ENCODE results near the gene CDHR1.

The CDHR1 gene

GRCh38 chr10:84202349-84202748, 8.0 kb downstream of the CDHR1 start:
- no peaks in the 10 kb centered on the region for H3K27me3 ChIP-seq (ENCODE audit: low read depth, low read length)
- H3K4me3 ChIP-seq (ENCODE audit: low read depth in 1 of 2, low read length in 2 of 2), result no peak overlapping the region
- no peaks in the 10 kb centered on the region for H3K9me3 ChIP-seq (ENCODE audit: control insufficient read depth in 1 of 2, low read length in 2 of 2)
- no peak overlapping the region for H3K27ac ChIP-seq (ENCODE audit: low read length)
- H3K4me1 ChIP-seq (ENCODE audit: control insufficient read depth in 1 of 2, insufficient read depth in 2 of 2, low read length in 2 of 2), result no peaks in the 10 kb centered on the region
- no peaks in the 10 kb centered on the region for H3K36me3 ChIP-seq (ENCODE audit: control insufficient read depth in 1 of 2, insufficient read depth in 2 of 2, low read length in 2 of 2)

DNA sequence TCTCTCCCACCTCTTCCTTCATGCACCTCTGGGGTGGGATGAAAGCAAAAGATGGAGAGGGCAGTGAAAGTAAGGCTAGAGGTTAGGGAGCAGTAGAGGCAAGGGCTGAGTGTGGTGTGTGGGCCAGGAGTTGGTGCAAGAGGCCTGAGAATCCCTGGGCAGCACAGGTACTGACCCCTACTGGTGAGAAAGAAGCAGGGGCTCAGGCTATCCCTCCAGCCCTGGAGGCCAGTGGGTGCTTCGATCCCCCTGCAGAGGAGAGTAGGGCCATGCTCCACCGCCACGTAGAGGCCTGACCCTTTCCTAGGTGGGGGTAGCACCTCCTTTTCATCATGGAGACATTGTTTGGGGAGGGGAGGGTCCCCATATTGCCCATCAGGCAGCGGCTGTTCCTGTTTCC, 9.8 kb downstream of the CDHR1 start:
- Histone ChIP-seq H3K27me3 (ENCODE audit: low read depth, low read length) (no peaks in the 10 kb centered on the region), H3K4me1 (ENCODE audit: control insufficient read depth in 1 of 2, insufficient read depth in 2 of 2, low read length in 2 of 2) (no peaks in the 10 kb centered on the region), H3K36me3 (ENCODE audit: control insufficient read depth in 1 of 2, insufficient read depth in 2 of 2, low read length in 2 of 2) (no peaks in the 10 kb centered on the region), H3K4me3 (ENCODE audit: low read depth in 1 of 2, low read length in 2 of 2) (no peak overlapping the region), H3K27ac (ENCODE audit: low read length) (no peak overlapping the region), H3K9me3 (ENCODE audit: control insufficient read depth in 1 of 2, low read length in 2 of 2) (no peaks in the 10 kb centered on the region)

DNA sequence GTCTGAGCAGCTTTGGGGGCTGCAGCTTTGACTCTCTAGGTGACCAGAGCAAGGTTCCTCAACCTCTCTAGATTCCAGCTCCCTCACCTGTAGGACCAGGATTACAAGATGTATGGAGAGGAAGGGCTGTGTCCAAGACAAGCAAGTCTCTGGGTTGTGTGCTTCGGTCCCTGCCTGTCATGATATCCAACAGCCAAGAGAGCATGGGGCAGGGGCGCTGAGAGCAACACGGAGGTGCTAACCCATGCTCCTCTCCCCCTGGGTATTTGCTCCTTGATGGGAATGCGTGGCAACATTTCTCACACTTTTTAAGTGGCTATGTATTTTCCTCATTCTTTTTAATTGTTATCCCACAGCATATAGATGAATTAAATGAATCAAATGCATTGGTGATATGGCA, 10.3 kb downstream of the CDHR1 start:
- Histone ChIP-seq H3K27me3 (ENCODE audit: low read depth, low read length) (no peaks in the 10 kb centered on the region), H3K27ac (ENCODE audit: low read length) (no peak overlapping the region), H3K4me3 (ENCODE audit: low read depth in 1 of 2, low read length in 2 of 2) (no peak overlapping the region), H3K4me1 (ENCODE audit: control insufficient read depth in 1 of 2, insufficient read depth in 2 of 2, low read length in 2 of 2) (no peaks in the 10 kb centered on the region), H3K36me3 (ENCODE audit: control insufficient read depth in 1 of 2, insufficient read depth in 2 of 2, low read length in 2 of 2) (no peaks in the 10 kb centered on the region), H3K9me3 (ENCODE audit: control insufficient read depth in 1 of 2, low read length in 2 of 2) (no peaks in the 10 kb centered on the region)

DNA sequence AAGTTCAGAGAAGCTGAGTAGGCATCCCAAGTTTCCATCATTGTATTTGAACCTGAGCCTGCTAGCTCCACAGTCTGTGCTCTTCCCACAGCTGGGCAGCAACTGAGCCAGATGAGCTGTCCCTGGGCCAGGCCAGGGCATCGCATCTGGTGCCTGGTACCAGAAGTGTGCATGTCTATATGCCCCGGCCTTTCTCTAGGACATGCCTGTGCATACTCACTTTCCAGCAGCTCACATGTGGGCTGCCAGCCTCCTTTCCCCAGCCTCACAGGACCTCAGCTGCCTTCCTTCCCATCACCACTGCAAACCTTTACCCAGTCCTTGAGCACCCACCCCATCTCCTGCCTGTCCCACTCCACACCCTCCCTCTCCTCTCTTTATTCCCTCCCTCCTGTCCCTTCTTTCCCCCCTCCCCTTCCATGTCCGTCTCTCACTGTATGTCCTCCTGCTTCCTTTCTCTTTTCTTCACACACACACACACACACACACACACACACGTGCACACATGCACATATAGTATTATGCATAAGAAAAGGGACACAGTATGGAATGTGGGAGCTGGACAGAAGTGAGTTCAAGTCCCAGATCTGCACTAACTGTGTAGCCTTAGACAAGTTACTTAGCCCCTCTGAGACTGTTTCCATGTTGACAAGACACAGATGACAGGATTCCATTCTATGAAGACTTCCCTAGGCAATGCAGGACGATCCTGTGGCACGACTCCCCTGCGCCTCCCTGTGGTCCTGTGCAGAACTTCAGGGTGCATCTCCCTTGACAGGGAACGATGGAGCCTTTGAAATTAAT, 10.9 kb downstream of the CDHR1 start:
- no peaks in the 10 kb centered on the region for H3K9me3 ChIP-seq (ENCODE audit: control insufficient read depth in 1 of 2, low read length in 2 of 2)
- H3K4me3 ChIP-seq (ENCODE audit: low read depth in 1 of 2, low read length in 2 of 2), result no peak overlapping the region
- H3K27ac ChIP-seq (ENCODE audit: low read length), result no peak overlapping the region

GRCh38 chr10:84205853-84206525, 11.7 kb downstream of the CDHR1 start:
- Histone ChIP-seq H3K36me3 (ENCODE audit: control insufficient read depth in 1 of 2, insufficient read depth in 2 of 2, low read length in 2 of 2) (no peaks in the 10 kb centered on the region), H3K27me3 (ENCODE audit: low read depth, low read length) (no peaks in the 10 kb centered on the region), H3K4me3 (ENCODE audit: low read depth in 1 of 2, low read length in 2 of 2) (no peak overlapping the region), H3K4me1 (ENCODE audit: control insufficient read depth in 1 of 2, insufficient read depth in 2 of 2, low read length in 2 of 2) (no peaks in the 10 kb centered on the region), H3K9me3 (ENCODE audit: control insufficient read depth in 1 of 2, low read length in 2 of 2) (no peaks in the 10 kb centered on the region), H3K27ac (ENCODE audit: low read length) (no peak overlapping the region)

More for the DNA sequence above, 10.9 kb downstream of the CDHR1 start:
- Histone ChIP-seq H3K36me3 (ENCODE audit: control insufficient read depth in 1 of 2, insufficient read depth in 2 of 2, low read length in 2 of 2) (no peaks in the 10 kb centered on the region), H3K27me3 (ENCODE audit: low read depth, low read length) (no peaks in the 10 kb centered on the region), H3K4me1 (ENCODE audit: control insufficient read depth in 1 of 2, insufficient read depth in 2 of 2, low read length in 2 of 2) (no peaks in the 10 kb centered on the region)

GRCh38 chr10:84208023-84208422, 13.7 kb downstream of the CDHR1 start:
- Histone ChIP-seq H3K4me1 (ENCODE audit: control insufficient read depth in 1 of 2, insufficient read depth in 2 of 2, low read length in 2 of 2) (no peaks in the 10 kb centered on the region), H3K4me3 (ENCODE audit: low read depth in 1 of 2, low read length in 2 of 2) (no peak overlapping the region), H3K27me3 (ENCODE audit: low read depth, low read length) (no peaks in the 10 kb centered on the region), H3K27ac (ENCODE audit: low read length) (no peak overlapping the region), H3K36me3 (ENCODE audit: control insufficient read depth in 1 of 2, insufficient read depth in 2 of 2, low read length in 2 of 2) (no peaks in the 10 kb centered on the region), H3K9me3 (ENCODE audit: control insufficient read depth in 1 of 2, low read length in 2 of 2) (no peaks in the 10 kb centered on the region)

DNA sequence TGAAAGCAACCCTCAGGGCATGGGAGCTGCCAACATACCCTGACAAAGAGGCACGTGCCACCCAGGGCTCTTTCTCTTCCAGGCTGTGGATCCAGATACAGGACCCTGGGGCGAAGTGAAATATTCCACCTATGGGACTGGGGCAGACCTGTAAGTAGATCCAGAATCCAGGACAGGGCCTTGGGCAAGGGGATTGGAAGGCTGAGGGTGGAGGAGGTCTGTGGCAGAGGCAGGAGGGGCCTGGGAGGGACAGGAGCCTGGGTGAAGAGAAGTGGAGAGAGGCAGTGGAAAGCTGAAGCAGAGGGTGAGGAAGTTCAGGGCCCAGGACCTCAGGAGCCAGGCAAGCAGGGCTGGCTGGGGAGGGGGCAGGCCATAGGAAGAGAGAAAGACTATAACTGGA, 17.2 kb downstream of the CDHR1 start:
- Histone ChIP-seq H3K9me3 (ENCODE audit: control insufficient read depth in 1 of 2, low read length in 2 of 2) (no peaks in the 10 kb centered on the region), H3K36me3 (ENCODE audit: control insufficient read depth in 1 of 2, insufficient read depth in 2 of 2, low read length in 2 of 2) (no peaks in the 10 kb centered on the region), H3K27me3 (ENCODE audit: low read depth, low read length) (no peaks in the 10 kb centered on the region), H3K27ac (ENCODE audit: low read length) (no peak overlapping the region), H3K4me1 (ENCODE audit: control insufficient read depth in 1 of 2, insufficient read depth in 2 of 2, low read length in 2 of 2) (no peaks in the 10 kb centered on the region), H3K4me3 (ENCODE audit: low read depth in 1 of 2, low read length in 2 of 2) (no peak overlapping the region)

DNA sequence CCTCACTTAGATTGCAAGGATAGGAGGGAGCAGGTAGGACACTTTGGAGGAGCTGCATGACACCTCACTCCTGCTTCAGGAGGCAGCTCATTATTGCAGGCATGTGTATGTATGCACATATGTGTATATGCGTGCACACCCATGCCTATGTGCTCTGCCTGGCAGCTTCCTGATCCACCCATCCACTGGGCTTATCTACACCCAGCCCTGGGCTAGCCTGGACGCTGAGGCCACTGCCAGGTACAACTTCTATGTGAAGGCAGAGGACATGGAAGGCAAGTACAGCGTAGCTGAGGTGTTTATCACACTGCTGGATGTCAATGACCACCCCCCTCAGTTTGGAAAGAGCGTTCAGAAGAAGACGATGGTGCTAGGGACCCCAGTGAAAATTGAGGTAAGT, 17.7 kb downstream of the CDHR1 start:
- no peaks in the 10 kb centered on the region for H3K36me3 ChIP-seq (ENCODE audit: control insufficient read depth in 1 of 2, insufficient read depth in 2 of 2, low read length in 2 of 2)
- H3K27me3 ChIP-seq (ENCODE audit: low read depth, low read length), result no peaks in the 10 kb centered on the region
- no peaks in the 10 kb centered on the region for H3K9me3 ChIP-seq (ENCODE audit: control insufficient read depth in 1 of 2, low read length in 2 of 2)
- no peak overlapping the region for H3K27ac ChIP-seq (ENCODE audit: low read length)
- no peaks in the 10 kb centered on the region for H3K4me1 ChIP-seq (ENCODE audit: control insufficient read depth in 1 of 2, insufficient read depth in 2 of 2, low read length in 2 of 2)
- no peak overlapping the region for H3K4me3 ChIP-seq (ENCODE audit: low read depth in 1 of 2, low read length in 2 of 2)

DNA sequence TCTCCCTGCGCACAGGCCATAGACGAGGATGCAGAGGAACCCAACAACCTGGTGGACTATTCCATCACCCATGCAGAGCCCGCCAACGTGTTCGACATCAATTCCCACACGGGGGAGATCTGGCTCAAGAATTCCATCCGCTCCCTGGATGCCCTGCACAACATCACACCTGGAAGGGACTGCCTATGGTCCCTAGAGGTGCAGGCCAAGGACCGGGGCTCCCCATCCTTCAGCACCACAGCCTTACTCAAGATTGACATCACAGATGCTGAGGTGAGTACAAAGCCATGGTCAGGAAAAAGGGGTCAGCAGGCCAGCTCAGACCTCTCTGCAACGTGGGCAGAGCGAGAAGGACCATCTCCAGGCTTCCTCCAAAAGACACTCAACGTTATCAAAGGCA, 18.7 kb downstream of the CDHR1 start:
- no peak overlapping the region for H3K27ac ChIP-seq (ENCODE audit: low read length)
- no peaks in the 10 kb centered on the region for H3K9me3 ChIP-seq (ENCODE audit: control insufficient read depth in 1 of 2, low read length in 2 of 2)
- H3K4me1 ChIP-seq (ENCODE audit: control insufficient read depth in 1 of 2, insufficient read depth in 2 of 2, low read length in 2 of 2), result no peaks in the 10 kb centered on the region
- no peaks in the 10 kb centered on the region for H3K36me3 ChIP-seq (ENCODE audit: control insufficient read depth in 1 of 2, insufficient read depth in 2 of 2, low read length in 2 of 2)
- no peak overlapping the region for H3K4me3 ChIP-seq (ENCODE audit: low read depth in 1 of 2, low read length in 2 of 2)
- no peaks in the 10 kb centered on the region for H3K27me3 ChIP-seq (ENCODE audit: low read depth, low read length)

- Histone ChIP-seq H3K4me1 (ENCODE audit: control insufficient read depth in 1 of 2, insufficient read depth in 2 of 2, low read length in 2 of 2) (no peaks in the 10 kb centered on the region), H3K4me3 (ENCODE audit: low read depth in 1 of 2, low read length in 2 of 2) (no peak overlapping the region), H3K27ac (ENCODE audit: low read length) (no peak overlapping the region), H3K9me3 (ENCODE audit: control insufficient read depth in 1 of 2, low read length in 2 of 2) (no peaks in the 10 kb centered on the region), H3K36me3 (ENCODE audit: control insufficient read depth in 1 of 2, insufficient read depth in 2 of 2, low read length in 2 of 2) (no peaks in the 10 kb centered on the region), H3K27me3 (ENCODE audit: low read depth, low read length) (no peaks in the 10 kb centered on the region)
Measured at GRCh38 chr10:84214046-84214572, 19.8 kb downstream of the CDHR1 start.

DNA sequence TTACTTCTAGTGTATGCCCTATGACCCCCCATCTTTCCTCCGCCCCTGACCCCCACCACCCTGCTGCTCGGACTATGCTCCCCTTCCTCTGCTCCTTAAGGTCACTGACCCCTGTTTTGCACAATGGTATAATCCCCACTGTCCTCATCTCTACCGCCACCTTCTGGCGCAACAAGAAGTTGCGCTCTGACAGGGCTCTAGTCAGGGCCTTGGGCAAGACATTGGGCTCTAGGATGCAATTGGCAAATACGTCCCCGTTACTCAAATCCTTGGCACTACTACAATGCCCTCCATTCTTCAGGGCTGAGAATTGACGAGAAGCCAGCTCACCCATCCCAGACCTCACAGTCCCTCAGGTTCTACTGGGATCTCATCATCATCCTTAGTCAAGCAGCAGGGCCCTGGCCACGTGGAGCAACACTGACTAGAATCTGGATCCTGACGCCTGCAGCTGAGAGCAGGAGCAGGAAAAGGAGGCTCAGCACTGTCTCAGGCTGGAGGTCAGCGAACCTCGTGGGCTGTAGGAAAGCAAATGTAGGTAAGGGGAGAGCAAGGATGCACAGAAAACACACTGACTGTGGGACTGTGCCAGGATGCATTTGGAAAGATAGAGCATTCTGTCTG, 20.4 kb downstream of the CDHR1 start:
- H3K9me3 ChIP-seq (ENCODE audit: control insufficient read depth in 1 of 2, low read length in 2 of 2), result no peaks in the 10 kb centered on the region
- H3K36me3 ChIP-seq (ENCODE audit: control insufficient read depth in 1 of 2, insufficient read depth in 2 of 2, low read length in 2 of 2), result no peaks in the 10 kb centered on the region
- no peaks in the 10 kb centered on the region for H3K4me1 ChIP-seq (ENCODE audit: control insufficient read depth in 1 of 2, insufficient read depth in 2 of 2, low read length in 2 of 2)
- H3K27ac ChIP-seq (ENCODE audit: low read length), result no peak overlapping the region
- no peaks in the 10 kb centered on the region for H3K27me3 ChIP-seq (ENCODE audit: low read depth, low read length)
- no peak overlapping the region for H3K4me3 ChIP-seq (ENCODE audit: low read depth in 1 of 2, low read length in 2 of 2)
